ENCODE results near the gene NUCB1. TPM values are rescaled to one million over a fixed set of nuclear protein-coding genes. Genes with fewer than 3 reads are reported as not detected.
A peak's percentile ranks its signal among the peaks of the same experiment; 100 is the strongest.

Gene NUCB1
- total and polyA plus RNA-seq, 9 of the 15 experiments (the other 6 are each of a cell fraction or from before 2014, with no cell fraction given): 3.1 to 153 (median 71.7) TPM

DNA sequence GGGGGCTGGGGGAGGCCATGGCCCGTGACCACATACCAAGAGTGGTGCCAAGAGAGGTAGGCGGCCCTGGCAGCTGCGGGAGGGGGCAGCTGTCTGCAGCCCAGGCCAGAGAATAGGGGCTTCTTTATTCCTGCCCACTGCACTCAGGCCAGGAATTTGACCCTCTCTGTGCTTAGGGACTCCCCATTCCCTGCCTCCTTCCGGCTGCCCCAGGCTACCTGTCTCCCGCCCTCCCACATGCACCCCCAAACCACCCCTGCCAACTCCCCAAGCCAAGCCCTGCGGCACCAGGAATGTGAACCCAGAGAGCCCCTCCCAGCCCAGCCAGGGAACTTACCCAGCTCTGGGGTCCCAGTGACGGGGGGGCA is 32.4 kb upstream of the NUCB1 start:
- DNase-seq (ENCODE audit: extremely low read depth in 1 of 4, low spot score in 3 of 4): no peak
- H3K4me2 ChIP-seq (ENCODE audit: insufficient read depth, low read length): peak overlapping the region; percentile 79
- H4K20me1 ChIP-seq (replicated peaks; ENCODE audit: control insufficient read depth, insufficient read depth, low read length): peaks cover 4% of the 10 kb centered on the region
- no peaks in the 10 kb centered on the region for H3K9me1 ChIP-seq (ENCODE audit: control insufficient read depth, insufficient read depth, low read length)
- no peak for TF ChIP-seq ZNF778 (CRISPR knock-in tag; IDR thresholded peaks at IDR 0.05)
- TF ChIP-seq RBBP5 (IDR thresholded peaks at IDR 0.05; ENCODE audit: borderline replicate concordance, insufficient read depth, low read length, poor library complexity, severe bottlenecking): peak; percentile 9
- 0 out of 2 replicates have a peak, but pooled peaks have one; percentile 21 for TF ChIP-seq POLR2G (IDR thresholded peaks at IDR 0.05; ENCODE audit: low read depth, low read length)
- no peak for TF ChIP-seq GABPB2 (CRISPR knock-in tag; conservative IDR thresholded peaks at IDR 0.05)
- peak; percentile 3; the same call in 1 of the 2 replicates for TF ChIP-seq ZFX (CRISPR knock-in tag; IDR thresholded peaks at IDR 0.05)
- intact Hi-C loops (cut with micrococcal nuclease): no loop called here
- BruUV-seq (replicated peaks): no TSS peak
- ATAC-seq: no peak
- H3K4me1 ChIP-seq (replicated peaks in 1 of 2; ENCODE audit: control insufficient read depth in 2 of 2, insufficient read depth in 2 of 2, low read length in 2 of 2): peaks cover 28 to 47% of the 10 kb centered on the region in 2 experiments
- H3K36me3 ChIP-seq (ENCODE audit: control insufficient read depth, insufficient read depth, low read length): no peaks in the 10 kb centered on the region
- 52% methylated on average over 5 of the region's 7 CpGs for WGBS (ENCODE audit: insufficient coverage, low coverage, missing lambda C conversion rate)
- no peak overlapping the region; the same call in 2 of the 3 replicates for H3K27ac ChIP-seq (ENCODE audit: extremely low read depth, low read depth, low read length)
- FAIRE-seq: no peak
- no peaks in the 10 kb centered on the region for H3K27me3 ChIP-seq (ENCODE audit: control insufficient read depth in 2 of 2, insufficient read depth in 2 of 2, low read length in 2 of 2)
- H2AFZ ChIP-seq (ENCODE audit: low read depth, low read length): peak overlapping the region; percentile 74
- peak overlapping the region; percentile 56 to 91; a peak in 3 of 4 replicates for H3K9ac ChIP-seq (ENCODE audit: insufficient read depth in 1 of 2, low read depth in 2 of 2, low read length in 2 of 2)
- CTCF ChIA-PET (ENCODE audit: low intra/inter-chr PET ratio): no interaction called here
- POLR2A ChIA-PET: interaction anchor here (0.5 to 1.0 kb wide), 5 partner anchors 9 to 193 kb away, joined by 3 to 6 read pairs (median 4); no protein-coding TSS in a partner anchor
- H3K4me3 ChIP-seq: peak overlapping the region; percentile 17
- in situ Hi-C loops (cut with MboI): no loop called here
- H3K79me2 ChIP-seq (ENCODE audit: control insufficient read depth, insufficient read depth, low read length): peaks cover 6% of the 10 kb centered on the region
- H3K9me3 ChIP-seq (replicated peaks; ENCODE audit: control insufficient read depth, insufficient read depth, low read depth, low read length): no peaks in the 10 kb centered on the region
